CD4-positive, alpha-beta T cell treated with Interleukin-4 for 1 hour (primary cell): ENCODE results near the gene SLX4.
"Not testable (repeated sequence)": the region's sequence is repeated elsewhere in the genome, so short reads cannot be mapped to it uniquely, and the experiment has no call there.

Experiments used
- DNase-seq, 2 donors: peaks; one replicate each; pipeline ENCODE4 v3.0.0-alpha.2; 2020 to 2022

SLX4 gene, protein sequence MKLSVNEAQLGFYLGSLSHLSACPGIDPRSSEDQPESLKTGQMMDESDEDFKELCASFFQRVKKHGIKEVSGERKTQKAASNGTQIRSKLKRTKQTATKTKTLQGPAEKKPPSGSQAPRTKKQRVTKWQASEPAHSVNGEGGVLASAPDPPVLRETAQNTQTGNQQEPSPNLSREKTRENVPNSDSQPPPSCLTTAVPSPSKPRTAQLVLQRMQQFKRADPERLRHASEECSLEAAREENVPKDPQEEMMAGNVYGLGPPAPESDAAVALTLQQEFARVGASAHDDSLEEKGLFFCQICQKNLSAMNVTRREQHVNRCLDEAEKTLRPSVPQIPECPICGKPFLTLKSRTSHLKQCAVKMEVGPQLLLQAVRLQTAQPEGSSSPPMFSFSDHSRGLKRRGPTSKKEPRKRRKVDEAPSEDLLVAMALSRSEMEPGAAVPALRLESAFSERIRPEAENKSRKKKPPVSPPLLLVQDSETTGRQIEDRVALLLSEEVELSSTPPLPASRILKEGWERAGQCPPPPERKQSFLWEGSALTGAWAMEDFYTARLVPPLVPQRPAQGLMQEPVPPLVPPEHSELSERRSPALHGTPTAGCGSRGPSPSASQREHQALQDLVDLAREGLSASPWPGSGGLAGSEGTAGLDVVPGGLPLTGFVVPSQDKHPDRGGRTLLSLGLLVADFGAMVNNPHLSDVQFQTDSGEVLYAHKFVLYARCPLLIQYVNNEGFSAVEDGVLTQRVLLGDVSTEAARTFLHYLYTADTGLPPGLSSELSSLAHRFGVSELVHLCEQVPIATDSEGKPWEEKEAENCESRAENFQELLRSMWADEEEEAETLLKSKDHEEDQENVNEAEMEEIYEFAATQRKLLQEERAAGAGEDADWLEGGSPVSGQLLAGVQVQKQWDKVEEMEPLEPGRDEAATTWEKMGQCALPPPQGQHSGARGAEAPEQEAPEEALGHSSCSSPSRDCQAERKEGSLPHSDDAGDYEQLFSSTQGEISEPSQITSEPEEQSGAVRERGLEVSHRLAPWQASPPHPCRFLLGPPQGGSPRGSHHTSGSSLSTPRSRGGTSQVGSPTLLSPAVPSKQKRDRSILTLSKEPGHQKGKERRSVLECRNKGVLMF (N-terminal part only)

DNA sequence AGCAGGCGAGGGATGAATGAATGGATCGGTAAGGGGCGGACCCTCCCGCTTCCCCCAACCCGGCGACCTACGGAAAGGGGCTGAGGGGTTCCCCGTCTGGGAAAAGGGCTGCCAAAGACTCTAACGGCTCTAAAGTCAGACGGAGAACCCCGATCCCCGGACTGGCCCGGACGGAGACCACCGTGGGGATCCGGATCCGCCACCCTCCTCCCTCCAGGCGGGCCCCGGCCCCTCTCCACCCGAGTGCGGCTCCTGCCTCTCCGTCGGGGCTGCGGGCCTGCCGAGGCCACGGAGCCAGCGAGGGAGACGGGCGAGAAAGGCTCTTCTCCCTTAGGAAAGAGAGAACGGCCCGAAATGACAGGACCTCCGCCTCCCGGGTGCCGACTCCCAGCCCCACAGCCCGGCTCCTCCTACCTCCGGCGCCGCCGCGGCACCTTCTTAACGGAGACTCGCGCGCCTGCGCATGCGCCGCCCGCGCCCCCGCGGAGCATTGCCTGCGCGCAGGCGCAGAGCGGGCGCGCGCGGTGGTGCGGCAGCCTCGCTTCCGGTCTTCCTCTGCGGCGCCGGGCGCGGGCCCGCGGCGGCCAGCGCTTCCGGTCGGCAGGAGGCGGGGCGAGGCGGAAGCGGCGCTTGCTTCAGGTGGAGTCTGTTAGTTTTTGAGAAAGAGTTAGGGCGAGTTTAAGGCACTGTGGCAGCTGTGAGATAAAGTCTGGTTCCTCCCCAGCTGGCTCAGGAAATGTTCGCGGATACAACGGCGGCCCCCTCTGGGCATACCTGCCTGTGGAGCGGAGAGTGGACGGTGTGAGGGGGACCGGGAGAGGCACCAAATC lies at the start of gene SLX4:
SLX4 (minus strand) TSS at position 461 of the 830 bp plus-strand sequence. CDS start 2,642 bp downstream, outside the sequence.
- peak; percentile 92 to 93 for DNase-seq

DNA sequence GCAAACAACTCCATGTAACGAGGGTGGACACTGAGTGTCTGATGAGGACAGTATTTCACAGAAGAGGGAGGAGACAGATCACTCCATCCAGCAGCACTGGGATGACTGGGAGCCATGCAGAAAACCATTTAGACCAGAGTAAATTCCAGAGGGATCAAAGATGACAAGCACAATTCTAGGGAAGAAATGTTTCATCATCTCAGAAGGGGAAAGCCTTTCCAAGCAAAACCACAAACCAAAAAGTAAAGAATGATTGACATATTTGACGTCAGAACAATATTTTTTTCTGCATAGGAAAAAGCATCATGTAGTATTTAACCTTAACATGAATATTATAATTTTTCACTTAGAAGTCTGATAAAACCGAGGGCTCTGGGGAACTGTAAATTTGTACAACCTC lies 47.8 kb upstream of the SLX4 start:
- DNase-seq: no peak

DNA sequence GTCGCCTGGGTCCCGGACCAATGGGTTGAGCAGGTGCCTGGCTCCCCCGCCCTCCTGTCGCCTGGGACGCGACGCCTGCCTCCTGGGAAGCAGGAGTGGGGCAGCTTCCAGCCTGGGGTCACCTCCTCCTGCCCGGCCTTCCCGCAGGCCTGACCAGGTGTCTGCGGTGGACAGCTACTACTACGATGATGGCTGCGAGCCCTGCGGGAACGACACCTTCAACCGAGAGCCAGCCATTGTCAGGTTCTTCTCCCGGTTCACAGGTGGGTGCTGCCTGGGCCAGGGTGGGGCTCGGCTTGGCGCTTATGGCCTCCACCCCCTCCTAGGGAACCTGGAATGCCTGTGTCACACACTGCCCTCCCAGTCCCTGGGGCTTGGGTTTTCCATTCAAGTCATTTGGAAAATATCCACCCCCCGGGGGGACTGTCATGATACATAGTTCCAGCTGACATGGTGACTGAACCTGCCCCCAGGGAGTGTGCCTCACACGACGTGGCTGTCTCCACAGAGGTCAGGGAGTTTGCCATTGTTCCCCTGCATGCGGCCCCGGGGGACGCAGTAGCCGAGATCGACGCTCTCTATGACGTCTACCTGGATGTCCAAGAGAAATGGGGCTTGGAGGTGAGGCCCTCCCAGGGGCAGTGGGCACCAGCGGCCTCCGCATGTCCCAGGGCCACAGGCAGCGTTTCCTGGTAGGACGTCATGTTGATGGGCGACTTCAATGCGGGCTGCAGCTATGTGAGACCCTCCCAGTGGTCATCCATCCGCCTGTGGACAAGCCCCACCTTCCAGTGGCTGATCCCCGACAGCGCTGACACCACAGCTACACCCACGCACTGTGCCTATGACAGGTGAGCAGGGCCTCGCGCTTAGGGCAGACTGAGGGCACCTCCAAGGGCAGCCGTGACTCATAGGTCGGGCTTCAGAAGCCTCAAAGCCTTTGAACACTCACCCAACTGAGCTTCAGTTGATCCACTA lies 45.4 kb upstream of the SLX4 start:
- no peak for DNase-seq

DNA sequence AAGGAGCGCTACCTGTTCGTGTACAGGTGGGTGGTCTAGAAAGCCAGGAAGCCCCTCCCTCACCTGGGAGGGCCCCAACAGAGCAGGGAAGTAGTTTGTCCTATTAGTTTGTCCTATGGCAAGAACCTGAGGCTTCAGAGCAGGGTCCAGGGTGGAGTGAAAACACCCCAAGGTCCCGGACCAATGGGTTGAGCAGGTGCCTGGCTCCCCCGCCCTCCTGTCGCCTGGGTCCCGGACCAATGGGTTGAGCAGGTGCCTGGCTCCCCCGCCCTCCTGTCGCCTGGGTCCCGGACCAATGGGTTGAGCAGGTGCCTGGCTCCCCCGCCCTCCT lies 44.7 kb upstream of the SLX4 start:
- not testable (repeated sequence) for DNase-seq

DNA sequence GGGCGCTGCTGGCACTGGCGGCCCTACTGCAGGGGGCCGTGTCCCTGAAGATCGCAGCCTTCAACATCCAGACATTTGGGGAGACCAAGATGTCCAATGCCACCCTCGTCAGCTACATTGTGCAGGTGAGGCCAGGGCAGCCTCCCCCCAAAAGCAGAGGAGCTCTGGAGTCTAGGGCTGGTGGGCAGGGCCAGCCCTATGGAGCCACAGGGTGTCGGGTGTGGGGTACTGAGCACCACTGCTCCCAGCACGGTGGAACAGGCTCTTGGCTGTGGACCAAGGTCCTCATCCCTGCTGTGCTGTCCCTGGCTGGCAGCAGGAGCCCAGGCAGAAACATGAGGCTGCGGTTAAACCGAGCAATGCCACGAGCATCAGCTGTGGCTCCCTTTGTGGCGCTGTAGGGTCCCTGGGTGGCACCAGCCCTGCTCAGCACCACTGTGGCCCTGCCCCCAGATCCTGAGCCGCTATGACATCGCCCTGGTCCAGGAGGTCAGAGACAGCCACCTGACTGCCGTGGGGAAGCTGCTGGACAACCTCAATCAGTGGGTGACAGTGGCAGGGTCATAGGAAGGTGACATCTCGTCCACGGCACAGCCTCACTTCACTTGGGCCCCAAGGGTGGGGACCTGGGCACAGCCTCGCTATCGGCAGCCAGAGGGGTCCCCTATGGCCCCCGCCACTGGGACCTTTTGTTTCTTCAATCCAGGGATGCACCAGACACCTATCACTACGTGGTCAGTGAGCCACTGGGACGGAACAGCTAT lies 44.2 kb upstream of the SLX4 start:
- DNase-seq: no peak

DNA sequence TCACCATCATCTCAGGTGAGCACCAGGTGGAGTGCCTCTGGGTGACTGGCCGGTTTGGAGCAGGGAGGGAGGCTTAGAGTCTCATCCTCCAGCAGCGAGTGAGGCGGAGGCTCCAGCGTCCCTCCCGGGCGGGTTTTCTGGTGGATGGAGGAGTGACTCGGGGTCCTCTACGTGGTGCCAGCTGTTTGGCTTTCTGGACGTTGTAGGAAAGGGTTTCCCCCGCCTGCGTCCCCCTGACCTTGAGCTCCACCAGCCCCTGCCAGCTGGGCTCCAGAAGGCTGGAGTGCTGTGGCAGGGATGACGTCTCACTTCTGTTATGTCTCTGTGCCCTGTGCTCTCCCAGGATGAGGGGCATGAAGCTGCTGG lies 43.6 kb upstream of the SLX4 start:
- DNase-seq: no peak

DNA sequence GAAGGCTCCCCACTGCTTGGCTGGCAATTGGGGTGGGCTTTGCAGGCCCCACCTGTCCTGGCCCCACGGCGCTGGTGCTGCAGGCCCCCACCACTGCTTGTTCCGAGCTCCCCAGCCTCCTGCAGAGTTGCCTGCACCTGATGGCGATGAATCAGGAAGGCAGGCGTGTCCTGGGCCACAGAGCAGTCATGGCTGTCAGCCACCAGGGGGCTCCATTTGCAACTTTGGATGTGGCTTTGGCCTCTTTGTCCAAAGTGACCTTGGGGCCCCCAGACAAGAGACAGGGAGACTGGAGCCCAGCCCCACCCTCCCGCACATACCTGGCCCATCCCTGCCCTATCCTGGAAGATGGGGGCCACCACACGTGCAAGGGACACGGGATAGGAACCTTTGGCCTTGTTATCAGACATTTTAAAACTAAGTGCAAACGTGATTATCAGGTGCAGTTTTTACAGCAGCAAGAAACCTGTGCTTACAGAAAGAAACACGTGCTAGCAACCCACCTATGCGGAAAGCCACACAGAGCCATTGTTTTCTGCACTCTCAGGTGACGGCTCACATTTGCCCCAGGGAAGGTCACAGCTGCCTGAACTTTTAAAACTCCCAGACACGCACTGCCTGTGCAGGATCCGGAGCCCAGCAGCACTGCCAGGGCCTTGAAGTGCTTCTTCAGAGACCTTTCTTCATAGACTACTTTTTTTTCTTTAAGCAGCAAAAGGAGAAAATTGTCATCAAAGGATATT lies 43.0 kb upstream of the SLX4 start, which contains the start of gene DNASE1:
DNASE1 (plus strand) TSS at position 443 of the 743 bp plus-strand sequence. CDS start 683 bp downstream, outside the sequence.
- peak; percentile 57 for DNase-seq

DNA sequence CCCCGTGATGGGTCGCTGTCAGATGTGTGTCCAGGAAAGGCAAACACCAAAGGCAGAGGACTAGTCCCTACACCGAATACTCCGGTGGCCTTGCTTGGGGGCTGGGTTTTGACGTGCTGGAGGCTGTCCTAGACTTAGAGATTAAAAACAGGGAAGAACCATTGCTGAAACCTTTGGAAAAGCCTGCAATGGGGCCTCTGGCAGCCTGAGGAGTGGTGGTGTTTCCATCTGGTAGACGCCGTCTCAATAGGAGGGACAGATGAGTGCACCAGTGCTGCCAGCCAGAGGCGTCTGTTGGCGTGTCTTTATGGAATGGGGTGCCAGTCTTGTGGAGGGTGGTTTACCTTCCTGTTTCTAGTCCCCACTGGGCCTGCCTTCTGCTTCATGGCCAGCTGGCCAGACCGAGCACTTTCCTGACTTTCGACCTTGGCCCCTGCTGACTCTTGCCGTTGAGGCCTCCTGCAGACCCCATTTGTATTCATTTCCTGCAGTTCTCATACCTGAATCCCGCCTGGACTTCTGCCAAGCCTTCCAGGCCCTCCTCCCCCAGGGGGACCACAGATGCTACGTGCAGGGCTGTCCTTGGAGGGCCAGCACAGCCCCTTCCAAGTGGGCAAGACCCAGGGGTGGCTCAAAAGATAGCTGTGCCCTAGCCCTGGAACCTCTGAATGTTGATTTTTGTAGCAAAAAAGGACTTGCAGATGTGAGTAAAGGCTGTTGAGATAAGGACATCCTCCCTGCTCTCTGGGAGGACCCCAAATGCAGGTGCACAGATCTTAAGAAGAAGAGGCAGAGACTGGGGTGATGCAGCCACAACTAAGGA lies 41.2 kb upstream of the SLX4 start:
- DNase-seq: no peak

DNA sequence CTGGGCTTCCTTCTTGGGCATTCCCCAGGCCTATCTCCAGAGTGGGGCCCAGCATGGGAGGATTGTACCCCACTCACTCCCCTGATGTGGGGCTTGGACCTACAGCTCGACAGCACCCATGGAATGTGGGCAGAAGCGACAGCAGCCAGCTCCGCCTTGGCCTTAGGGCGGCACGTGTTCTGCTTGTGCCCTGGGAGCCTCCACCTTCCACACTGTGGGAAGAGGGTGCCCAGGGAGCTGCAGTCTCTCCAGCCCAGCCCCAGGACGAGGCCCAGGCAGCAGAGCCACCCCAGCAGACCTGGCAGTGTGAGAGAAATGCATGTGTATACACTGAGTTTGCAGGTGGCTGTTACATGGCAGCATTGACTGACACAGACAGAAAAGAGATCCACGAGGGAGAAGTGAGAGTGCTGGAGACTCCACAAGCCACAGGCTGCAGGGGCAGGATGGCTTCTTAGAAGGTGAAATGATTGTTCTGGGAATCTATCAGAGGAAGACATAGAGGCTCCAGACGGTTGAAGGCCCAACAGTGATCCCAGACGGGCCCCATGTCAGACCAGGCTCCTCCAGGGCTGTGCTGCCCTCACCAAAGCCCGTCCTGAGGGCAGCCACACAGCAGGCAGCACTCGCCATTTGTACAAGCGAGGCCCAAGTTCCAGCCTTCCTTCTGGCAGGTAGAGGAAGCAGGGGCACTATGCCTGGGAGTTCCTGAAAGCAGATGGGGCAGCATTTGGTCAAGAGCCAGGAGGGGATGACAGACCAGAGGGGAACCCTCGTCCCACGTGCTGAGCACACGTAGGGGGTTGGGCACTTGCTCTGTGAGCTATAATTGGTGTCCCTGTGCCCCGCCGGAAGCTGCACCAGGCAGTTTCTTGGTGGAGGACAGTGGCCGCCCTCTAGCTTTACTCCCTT lies 40.3 kb upstream of the SLX4 start:
- DNase-seq: no peak

DNA sequence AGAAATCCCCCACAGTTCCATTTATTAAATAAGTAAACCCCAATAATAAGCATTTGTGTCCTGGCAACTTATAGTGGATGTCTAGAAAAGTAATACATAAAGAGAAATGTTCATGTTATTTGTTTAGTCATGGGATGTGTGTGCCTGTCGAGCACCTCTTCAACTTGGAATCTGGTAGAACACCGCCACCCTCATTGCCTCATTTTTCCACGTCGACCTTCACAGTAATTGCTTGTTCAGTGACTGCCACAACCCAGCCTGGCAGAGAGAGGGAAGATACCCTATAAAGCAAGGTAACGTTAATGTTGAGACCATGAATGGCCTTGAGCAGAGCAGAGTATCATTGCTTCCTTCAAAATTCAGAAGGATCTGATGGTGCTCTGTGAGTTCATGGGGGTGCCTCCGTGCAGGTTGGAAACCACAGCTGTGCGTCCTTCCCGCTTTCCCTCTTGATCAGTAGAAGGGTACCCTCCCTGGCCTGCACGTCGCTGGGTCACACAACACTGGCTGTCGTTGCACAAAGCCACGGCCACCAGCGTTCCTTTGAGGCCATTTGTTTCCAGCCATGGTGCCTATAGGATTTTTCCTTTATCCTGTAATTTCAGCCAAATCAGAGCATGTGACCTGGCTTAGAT lies 39.3 kb upstream of the SLX4 start:
- no peak for DNase-seq

DNA sequence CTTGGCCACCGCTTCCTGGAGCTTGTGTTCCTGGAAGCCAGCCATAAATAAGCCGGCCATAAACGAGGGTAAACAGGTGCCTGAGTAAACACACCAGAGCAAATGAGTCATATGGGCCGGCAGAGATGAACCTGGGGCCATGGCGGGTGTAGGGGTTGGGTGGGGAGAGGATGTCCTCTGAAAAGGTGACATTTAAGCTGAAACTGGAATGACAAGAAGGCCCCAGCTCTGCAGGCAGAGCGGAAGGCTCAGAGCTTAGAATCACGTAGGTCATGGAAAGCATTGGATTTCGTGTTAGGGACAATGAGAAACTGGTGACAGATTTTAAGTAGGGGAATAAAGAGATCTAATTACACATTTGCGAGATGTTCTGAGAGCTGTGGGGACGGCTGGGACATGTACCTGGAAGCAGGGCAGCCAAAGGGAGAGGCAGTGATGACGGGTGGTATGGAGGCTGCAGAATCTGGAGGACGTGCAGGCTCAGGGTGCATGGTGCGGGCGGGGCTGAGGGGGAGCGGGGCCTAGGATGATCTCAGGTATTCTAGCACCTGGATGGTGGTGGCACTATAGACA lies 35.0 kb upstream of the SLX4 start:
- no peak for DNase-seq

DNA sequence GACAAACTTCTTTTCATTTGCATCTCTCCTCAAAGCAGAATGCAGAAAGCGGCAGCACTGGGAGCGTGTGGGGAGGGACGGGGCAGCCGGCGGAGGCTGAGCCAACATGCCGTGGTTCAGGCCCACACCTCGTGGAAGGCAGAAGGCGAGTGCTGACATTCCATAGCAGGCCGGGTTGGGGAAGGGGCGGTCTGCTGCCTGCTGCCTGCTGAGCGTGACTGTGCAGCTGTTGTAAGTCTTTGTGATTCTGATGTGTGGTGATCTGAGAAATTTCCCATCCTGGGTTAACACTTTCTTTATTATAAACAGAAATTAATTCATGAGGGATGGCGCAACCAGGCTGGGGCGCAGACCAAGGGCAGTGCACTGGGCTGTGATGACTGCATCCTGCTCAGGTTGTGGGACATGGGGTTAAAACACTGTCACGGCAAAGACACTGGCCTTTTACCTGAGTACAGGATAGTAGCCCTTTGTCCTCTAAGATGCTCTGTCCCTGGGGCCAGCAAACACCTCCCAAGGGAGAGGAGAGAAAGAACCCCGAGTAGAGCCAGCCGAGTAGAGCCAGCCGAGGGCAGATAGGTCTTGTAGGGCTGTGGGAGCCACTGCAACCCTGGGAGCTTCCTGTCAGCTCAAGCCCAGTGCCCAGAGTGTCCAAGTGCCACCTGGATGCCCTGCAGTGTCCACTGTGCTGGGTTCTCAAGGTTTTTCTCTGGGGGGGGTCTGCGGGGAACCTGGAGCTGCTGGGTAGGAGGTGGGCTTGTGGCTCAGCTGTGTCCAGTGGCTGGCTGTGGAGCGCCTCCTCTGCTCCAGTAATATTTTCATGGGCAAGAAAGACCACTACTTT lies 34.3 kb upstream of the SLX4 start:
- no peak for DNase-seq

DNA sequence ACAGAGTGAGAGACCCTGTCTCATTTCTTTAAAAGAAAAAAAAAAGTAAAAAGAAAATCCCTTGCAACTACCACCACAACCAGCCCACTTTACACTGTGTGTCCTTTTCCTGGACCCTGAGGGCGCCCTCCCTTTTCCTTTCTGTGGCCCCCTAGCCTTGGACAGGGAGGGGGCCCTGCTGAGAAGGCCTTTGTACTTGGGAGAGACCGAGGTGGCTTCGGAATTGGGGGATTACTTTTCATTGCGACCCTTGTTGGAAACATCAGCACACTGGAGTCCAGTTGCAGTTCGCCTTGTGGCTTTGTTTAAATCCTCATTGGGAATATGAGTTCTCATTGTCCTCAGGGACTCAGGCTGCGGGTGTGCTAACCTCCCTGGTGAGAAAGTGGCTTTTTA lies 33.7 kb upstream of the SLX4 start:
- no peak for DNase-seq

DNA sequence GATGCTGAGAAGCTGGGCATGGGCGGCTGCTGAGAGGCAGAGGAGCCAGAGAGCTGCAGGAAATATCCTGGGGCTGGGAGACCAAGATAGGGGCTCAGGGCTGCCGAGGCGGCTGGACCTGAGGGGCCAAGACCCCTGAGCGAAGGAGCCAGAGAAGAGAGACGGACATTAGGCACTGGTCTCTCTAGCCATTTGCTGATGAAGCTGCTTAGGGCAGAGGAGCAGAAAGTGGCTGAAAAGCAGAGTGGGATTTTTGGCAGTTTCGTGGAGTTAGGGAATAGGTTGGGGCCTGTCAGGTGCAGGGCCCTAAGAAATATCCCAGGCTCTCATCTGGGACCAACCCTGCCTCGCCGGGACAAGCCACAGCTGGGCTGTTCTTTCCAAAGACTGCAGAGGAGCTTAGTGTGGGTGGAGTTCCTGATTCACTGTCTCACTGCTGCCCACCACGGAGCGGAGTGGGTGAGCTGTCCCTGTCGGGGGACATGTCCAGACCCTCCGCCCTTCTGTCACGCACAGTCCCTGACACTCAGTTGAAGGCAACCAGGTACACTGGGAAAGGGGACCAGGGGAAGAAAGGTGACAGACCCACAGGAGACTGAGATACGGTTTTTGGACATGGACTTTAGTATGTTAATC lies 31.8 kb upstream of the SLX4 start:
- no peak for DNase-seq

DNA sequence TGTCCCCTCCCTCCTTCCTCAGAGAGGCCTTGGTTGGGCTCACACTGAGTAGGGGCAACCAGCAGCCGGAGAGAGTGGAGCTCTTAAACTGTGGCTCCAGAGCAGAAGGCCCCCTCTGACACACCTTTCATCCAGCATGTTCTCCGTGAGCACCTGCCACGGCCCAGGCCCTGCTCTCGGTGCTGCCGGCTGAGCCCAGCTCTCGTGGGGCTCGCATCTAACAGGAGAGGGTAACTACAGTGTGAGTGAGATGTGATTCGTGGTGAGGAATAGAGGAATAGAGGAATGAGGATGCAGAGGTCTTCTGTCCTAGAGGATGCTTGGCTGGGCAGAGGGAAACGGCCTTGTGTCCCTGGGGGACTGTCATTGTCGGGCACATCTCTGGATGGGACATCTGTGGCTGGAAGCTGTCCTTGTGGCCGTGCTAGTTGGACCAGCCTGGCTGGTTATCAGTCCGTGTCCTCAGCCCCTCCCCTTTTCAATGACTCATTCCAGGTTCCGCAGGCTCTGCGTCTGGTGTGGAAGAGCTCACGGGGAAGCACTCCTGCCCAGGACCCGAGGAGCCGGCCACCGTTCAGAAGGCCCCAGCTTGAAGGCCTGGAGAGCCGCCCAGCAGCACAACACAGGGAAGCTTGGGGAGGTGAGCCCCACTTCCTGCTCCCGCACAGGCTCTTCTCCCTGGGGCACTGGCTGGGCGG lies 31.1 kb upstream of the SLX4 start:
- DNase-seq: no peak
